HepG2 (cell line): ENCODE results near the gene OXLD1. TPM values are rescaled to one million over a fixed set of nuclear protein-coding genes. Genes with fewer than 3 reads are reported as not detected.

ENCODE experiments used
- ARNT2 ChIP-seq: sonication (generic); formaldehyde crosslinking; IDR thresholded peaks from 2 replicates; pipeline ENCODE4 v1.8.0; 2022; ENCODE audit warnings: mild to moderate bottlenecking, low read depth, missing genetic modification reagents, moderate library complexity
- CENPT ChIP-seq: sonication (generic); formaldehyde crosslinking; IDR thresholded peaks from 2 replicates; pipeline ENCODE4 v1.8.0; 2022; ENCODE audit warnings: low read depth, mild to moderate bottlenecking, moderate library complexity, missing genetic modification reagents
- CREM ChIP-seq, 2 experiments: sonication (generic) in 1 of 2; formaldehyde crosslinking in 1 of 2; IDR thresholded peaks; 2 replicates each; pipeline versions ENCODE4 v1.4.0 to v1.6.1; 2016 to 2020; ENCODE audit warnings: antibody characterized with exemption in 1 of 2, mild to moderate bottlenecking in 1 of 2, missing genetic modification reagents in 1 of 2
- ELF4 ChIP-seq: sonication (generic); formaldehyde crosslinking; IDR thresholded peaks from 2 replicates; pipeline ENCODE4 v1.5.0; 2020; ENCODE audit warnings: missing genetic modification reagents, mild to moderate bottlenecking, moderate library complexity, borderline replicate concordance
- GPN1 ChIP-seq: sonication (generic); formaldehyde crosslinking; IDR thresholded peaks from 2 replicates; pipeline ENCODE4 v1.5.1; 2020; ENCODE audit warnings: missing genetic modification reagents, borderline replicate concordance
- HHEX ChIP-seq: IDR thresholded peaks from 2 replicates; pipeline ENCODE4 v1.6.1; 2016; ENCODE audit warnings: control low read depth
- IKZF1 ChIP-seq: fragments of 450-650 bp; IDR thresholded peaks from 2 replicates; pipeline ENCODE4 v1.7.1; 2016
- MLLT10 ChIP-seq: sonication (generic); formaldehyde crosslinking; IDR thresholded peaks from 2 replicates; pipeline ENCODE4 v1.4.0; 2020; ENCODE audit warnings: missing genetic modification reagents
- NFIB ChIP-seq: sonication (generic); formaldehyde crosslinking; IDR thresholded peaks from 2 replicates; pipeline ENCODE4 v1.9.0; 2021; ENCODE audit warnings: missing genetic modification reagents, mild to moderate bottlenecking, borderline replicate concordance
- NKX3-1 ChIP-seq: sonication (generic); formaldehyde crosslinking; IDR thresholded peaks from 2 replicates; pipeline ENCODE4 v1.5.0; 2020; ENCODE audit warnings: missing genetic modification reagents
- NR2F1 ChIP-seq, 2 experiments: fragments of 450-650 bp in 1 of 2; formaldehyde crosslinking in 1 of 2; IDR thresholded peaks; 2 replicates each; pipeline versions ENCODE4 v1.5.0 to v1.6.1; 2016 to 2020; ENCODE audit warnings: mild to moderate bottlenecking in 1 of 2, missing compliant biosample characterization in 1 of 2, missing genetic modification reagents in 1 of 2, moderate library complexity in 1 of 2
- NR2F2 ChIP-seq: IDR thresholded peaks from 2 replicates; pipeline ENCODE4 v1.6.1; 2012; ENCODE audit warnings: low read depth, inconsistent platforms, borderline replicate concordance
- TEAD2 ChIP-seq: sonication (generic); formaldehyde crosslinking; IDR thresholded peaks from 2 replicates; pipeline ENCODE4 v1.9.0; 2021; ENCODE audit warnings: missing genetic modification reagents
- ZMAT3 ChIP-seq: sonication (generic); formaldehyde crosslinking; conservative IDR thresholded peaks from 2 replicates; pipeline ENCODE4 v1.7.0; 2021; ENCODE audit warnings: missing genetic modification reagents
- ZNF224 ChIP-seq: sonication (generic); formaldehyde crosslinking; IDR thresholded peaks from 2 replicates; pipeline ENCODE4 v1.5.0; 2020; ENCODE audit warnings: mild to moderate bottlenecking, missing genetic modification reagents
- ZNF468 ChIP-seq: sonication (generic); formaldehyde crosslinking; IDR thresholded peaks from 2 replicates; pipeline ENCODE4 v1.8.0; 2022; ENCODE audit warnings: mild to moderate bottlenecking, moderate library complexity, missing genetic modification reagents
- ZNF841 ChIP-seq: sonication (generic); formaldehyde crosslinking; IDR thresholded peaks from 2 replicates; pipeline ENCODE4 v1.8.1; 2023; ENCODE audit warnings: missing genetic modification reagents, borderline replicate concordance
- polyA plus RNA-seq, 8 experiments: library from polyadenylated mRNA; depleted of rRNA in 3 of 8; stranded (reverse) in 7 of 8; unstranded in 1 of 8; fragments of >200 nt; fragmentation: Illumina TruSeq in 4 of 8; extraction: Trizol in 4 of 8; gene quantifications; 2 replicates each; pipeline versions ENCODE4 v1.2.1 to v1.2.3, GENCODE V29; 2011 to 2016; ENCODE audit warnings: low read depth in 4 of 8, missing spikeins in 1 of 8, mixed read lengths in 1 of 8; ENCODE audit not compliant: insufficient read depth in 1 of 8
- total RNA-seq, 5 experiments: library from RNA; depleted of rRNA; stranded (reverse); fragments of >200 nt; fragmentation: Illumina TruSeq; extraction: Trizol; gene quantifications; 2 replicates each; pipeline ENCODE4 v1.2.3, GENCODE V29; 2016; ENCODE audit warnings: low read depth in 1 of 5
- TF ChIP-seq, protein P1 (sequence below): sonication (generic); formaldehyde crosslinking; IDR thresholded peaks from 2 replicates; pipeline ENCODE4 v1.4.0; 2020; ENCODE audit warnings: missing genetic modification reagents
- TF ChIP-seq, protein P2 (sequence below): sonication (generic); formaldehyde crosslinking; IDR thresholded peaks from 2 replicates; pipeline ENCODE4 v1.8.0; 2022; ENCODE audit warnings: mild to moderate bottlenecking, missing genetic modification reagents, moderate library complexity
- TF ChIP-seq, protein P3 (sequence below): sonication (generic); formaldehyde crosslinking; IDR thresholded peaks from 2 replicates; pipeline ENCODE4 v1.4.0; 2020; ENCODE audit warnings: mild to moderate bottlenecking, missing genetic modification reagents
- TF ChIP-seq, protein P4 (sequence below): sonication (generic); formaldehyde crosslinking; IDR thresholded peaks from 2 replicates; pipeline ENCODE4 v1.8.0; 2022; ENCODE audit warnings: missing genetic modification reagents, mild to moderate bottlenecking, inconsistent platforms, borderline replicate concordance
- TF ChIP-seq, protein P5 (sequence below): sonication (generic); formaldehyde crosslinking; IDR thresholded peaks from 2 replicates; pipeline ENCODE4 v1.4.0; 2020; ENCODE audit warnings: missing genetic modification reagents

The OXLD1 gene
- total and polyA plus RNA-seq, 2 of the 13 experiments (the other 11 are each of a cell fraction or from before 2014, with no cell fraction given) = 27.1 to 37.5 TPM

DNA sequence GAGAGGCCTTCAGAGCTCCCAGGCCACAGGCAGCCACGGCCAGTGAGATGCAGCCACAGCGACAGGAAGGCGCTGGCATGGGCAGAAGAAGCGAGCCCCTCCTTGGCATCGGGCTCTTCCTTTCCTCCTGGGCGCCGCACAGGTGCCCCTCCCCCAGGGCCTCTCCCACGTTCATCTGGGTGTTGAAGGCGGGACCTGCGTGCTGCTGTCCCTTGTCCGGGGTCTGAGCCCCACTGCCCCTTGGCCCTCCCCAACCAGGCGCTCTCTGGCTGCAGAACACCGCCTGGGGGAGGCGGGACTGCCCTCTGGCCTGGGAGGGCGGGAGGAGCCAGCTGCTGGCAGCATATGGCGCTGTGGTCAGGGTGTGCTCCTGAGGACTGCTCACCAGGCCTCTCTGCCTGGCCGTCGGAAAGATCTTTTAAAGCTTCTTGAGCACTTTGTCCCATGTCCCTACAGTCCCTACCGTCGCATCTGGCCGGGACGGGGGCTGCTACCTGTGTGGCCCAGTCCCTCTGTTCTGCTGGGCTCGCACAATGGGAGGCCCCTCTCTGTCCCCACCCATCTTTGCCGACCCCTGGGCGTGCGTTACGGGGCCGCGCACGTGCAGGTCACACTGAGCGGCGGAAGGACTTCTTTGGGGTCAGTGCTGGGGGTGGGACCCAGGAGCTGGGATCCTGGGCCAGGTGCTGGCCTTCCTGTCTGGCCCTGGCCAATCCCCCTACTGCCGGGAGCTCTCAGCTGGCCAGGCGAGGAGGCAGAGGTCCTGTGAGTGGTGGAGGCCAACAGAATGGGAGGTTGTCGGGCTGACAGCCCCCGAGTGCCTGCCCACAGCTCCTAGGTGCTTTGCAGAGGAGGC lies 47.4 kb upstream of the OXLD1 start (continued):
- no peak for TF ChIP-seq NFIB (CRISPR knock-in tag)
- peak; percentile 77; the same call in 1 of the 2 replicates for TF ChIP-seq CENPT (CRISPR knock-in tag)
- TF ChIP-seq ZMAT3 = 0 out of 2 replicates have a peak, but pooled peaks have one; percentile 50
- TF ChIP-seq ELF4 (CRISPR knock-in tag) = no peak
- TF ChIP-seq HHEX (CRISPR knock-in tag) = no peak
- TF ChIP-seq, protein P1, sequence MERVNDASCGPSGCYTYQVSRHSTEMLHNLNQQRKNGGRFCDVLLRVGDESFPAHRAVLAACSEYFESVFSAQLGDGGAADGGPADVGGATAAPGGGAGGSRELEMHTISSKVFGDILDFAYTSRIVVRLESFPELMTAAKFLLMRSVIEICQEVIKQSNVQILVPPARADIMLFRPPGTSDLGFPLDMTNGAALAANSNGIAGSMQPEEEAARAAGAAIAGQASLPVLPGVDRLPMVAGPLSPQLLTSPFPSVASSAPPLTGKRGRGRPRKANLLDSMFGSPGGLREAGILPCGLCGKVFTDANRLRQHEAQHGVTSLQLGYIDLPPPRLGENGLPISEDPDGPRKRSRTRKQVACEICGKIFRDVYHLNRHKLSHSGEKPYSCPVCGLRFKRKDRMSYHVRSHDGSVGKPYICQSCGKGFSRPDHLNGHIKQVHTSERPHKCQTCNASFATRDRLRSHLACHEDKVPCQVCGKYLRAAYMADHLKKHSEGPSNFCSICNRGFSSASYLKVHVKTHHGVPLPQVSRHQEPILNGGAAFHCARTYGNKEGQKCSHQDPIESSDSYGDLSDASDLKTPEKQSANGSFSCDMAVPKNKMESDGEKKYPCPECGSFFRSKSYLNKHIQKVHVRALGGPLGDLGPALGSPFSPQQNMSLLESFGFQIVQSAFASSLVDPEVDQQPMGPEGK (CRISPR knock-in tag) = peak; percentile 97
- TF ChIP-seq ZNF841 = peak; percentile 59; the same call in 1 of the 2 replicates
- no peak; the same call in 1 of the 2 replicates for TF ChIP-seq NKX3-1
- TF ChIP-seq CREM (IDR thresholded peaks at IDR 0.05) = 0 out of 2 replicates have a peak, but pooled peaks have one; percentile 36
- no peak for TF ChIP-seq CREM (CRISPR knock-in tag; IDR thresholded peaks at IDR 0.05)
- TF ChIP-seq, protein P2, sequence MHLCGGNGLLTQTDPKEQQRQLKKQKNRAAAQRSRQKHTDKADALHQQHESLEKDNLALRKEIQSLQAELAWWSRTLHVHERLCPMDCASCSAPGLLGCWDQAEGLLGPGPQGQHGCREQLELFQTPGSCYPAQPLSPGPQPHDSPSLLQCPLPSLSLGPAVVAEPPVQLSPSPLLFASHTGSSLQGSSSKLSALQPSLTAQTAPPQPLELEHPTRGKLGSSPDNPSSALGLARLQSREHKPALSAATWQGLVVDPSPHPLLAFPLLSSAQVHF (CRISPR knock-in tag) = 0 out of 2 replicates have a peak, but pooled peaks have one; percentile 62
- TF ChIP-seq GPN1 (CRISPR knock-in tag) = no peak
- TF ChIP-seq IKZF1 = no peak
- peak in 1 of 2 experiments; percentile 16; a peak in 3 of 4 replicates for TF ChIP-seq NR2F1 (CRISPR knock-in tag; IDR thresholded peaks at IDR 0.05)
- TF ChIP-seq, protein P3, sequence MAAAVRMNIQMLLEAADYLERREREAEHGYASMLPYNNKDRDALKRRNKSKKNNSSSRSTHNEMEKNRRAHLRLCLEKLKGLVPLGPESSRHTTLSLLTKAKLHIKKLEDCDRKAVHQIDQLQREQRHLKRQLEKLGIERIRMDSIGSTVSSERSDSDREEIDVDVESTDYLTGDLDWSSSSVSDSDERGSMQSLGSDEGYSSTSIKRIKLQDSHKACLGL (CRISPR knock-in tag) = peak; percentile 78
- TF ChIP-seq, protein P4, sequence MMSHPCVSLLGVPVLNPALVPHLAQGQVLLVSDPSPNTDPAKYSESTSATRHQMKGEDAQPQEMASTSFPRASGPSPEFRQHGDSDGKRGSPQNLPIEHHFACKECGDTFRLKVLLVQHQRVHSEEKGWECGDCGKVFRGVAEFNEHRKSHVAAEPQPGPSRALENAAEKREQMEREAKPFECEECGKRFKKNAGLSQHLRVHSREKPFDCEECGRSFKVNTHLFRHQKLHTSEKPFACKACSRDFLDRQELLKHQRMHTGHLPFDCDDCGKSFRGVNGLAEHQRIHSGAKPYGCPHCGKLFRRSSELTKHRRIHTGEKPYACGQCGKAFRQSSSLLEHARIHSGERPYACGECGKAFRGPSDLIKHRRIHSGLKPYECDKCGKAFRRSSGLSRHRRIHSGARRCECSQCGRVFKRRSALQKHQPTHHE (CRISPR knock-in tag) = no peak
- TF ChIP-seq ARNT2 (CRISPR knock-in tag) = peak; percentile 75; the same call in 1 of the 2 replicates
- 0 out of 2 replicates have a peak, but pooled peaks have one; percentile 23 for TF ChIP-seq ZNF224
- peak; percentile 40; the same call in 1 of the 2 replicates for TF ChIP-seq NR2F2
- 0 out of 2 replicates have a peak, but pooled peaks have one; percentile 9 for TF ChIP-seq TEAD2
- TF ChIP-seq MLLT10 (CRISPR knock-in tag) = no peak
- peak; percentile 89; the same call in 1 of the 2 replicates for TF ChIP-seq ZNF468 (CRISPR knock-in tag)
- TF ChIP-seq, protein P5, sequence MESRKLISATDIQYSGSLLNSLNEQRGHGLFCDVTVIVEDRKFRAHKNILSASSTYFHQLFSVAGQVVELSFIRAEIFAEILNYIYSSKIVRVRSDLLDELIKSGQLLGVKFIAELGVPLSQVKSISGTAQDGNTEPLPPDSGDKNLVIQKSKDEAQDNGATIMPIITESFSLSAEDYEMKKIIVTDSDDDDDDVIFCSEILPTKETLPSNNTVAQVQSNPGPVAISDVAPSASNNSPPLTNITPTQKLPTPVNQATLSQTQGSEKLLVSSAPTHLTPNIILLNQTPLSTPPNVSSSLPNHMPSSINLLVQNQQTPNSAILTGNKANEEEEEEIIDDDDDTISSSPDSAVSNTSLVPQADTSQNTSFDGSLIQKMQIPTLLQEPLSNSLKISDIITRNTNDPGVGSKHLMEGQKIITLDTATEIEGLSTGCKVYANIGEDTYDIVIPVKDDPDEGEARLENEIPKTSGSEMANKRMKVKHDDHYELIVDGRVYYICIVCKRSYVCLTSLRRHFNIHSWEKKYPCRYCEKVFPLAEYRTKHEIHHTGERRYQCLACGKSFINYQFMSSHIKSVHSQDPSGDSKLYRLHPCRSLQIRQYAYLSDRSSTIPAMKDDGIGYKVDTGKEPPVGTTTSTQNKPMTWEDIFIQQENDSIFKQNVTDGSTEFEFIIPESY = no peak; the same call in 1 of the 2 replicates
